HEK293 (cell line): ENCODE measurements around the gene NOM1.
A peak's percentile ranks its signal among the peaks of the same experiment; 100 is the strongest.

ENCODE experiments used
- CTCF ChIA-PET: fragments of 350-600 bp; formaldehyde crosslinking; extraction: SDS; loops from one replicate; lab custom pipeline; 2021; ENCODE audit warnings: antibody characterized with exemption; lab: Yijun Ruan, JAX
- POLR2A ChIA-PET: fragments of 300-600 bp; formaldehyde crosslinking; extraction: SDS; loops from one replicate; lab custom pipeline; 2020; ENCODE audit warnings: antibody characterized with exemption, inconsistent platforms; lab: Yijun Ruan, JAX
- H3K27ac ChIP-seq: fragments of 200-500 bp; sonication (Bioruptor generic); 2 replicates; pipeline ENCODE4 v1.5.1; 2014; ENCODE audit warnings: low read depth, low read length, control low read depth, inconsistent platforms; ENCODE audit errors: extremely low read depth
- H3K36me3 ChIP-seq, 2 experiments: fragments of 200-500 bp in 1 of 2; sonication (Bioruptor generic) in 1 of 2; 1 replicate in 1 of 2; 2 replicates in 1 of 2; pipeline ENCODE4 v1.5.1; 2014 to 2017; ENCODE audit warnings: inconsistent platforms in 2 of 2, low read length in 2 of 2; ENCODE audit not compliant: control insufficient read depth in 2 of 2, insufficient read depth in 1 of 2
- H3K4me1 ChIP-seq: fragments of 200-500 bp; sonication (Bioruptor generic); 2 replicates; pipeline ENCODE4 v1.5.1; 2014; ENCODE audit warnings: mild to moderate bottlenecking, low read length, inconsistent platforms; ENCODE audit not compliant: control insufficient read depth, insufficient read depth
- H3K4me3 ChIP-seq: 2 replicates; pipeline ENCODE4 v1.5.1; 2011; ENCODE audit warnings: low read depth, mild to moderate bottlenecking, control low read depth, low read length, moderate library complexity
- H3K9me3 ChIP-seq: fragments of 200-500 bp; sonication (Bioruptor generic); 2 replicates; pipeline ENCODE4 v1.5.1; 2014; ENCODE audit warnings: low read depth, low read length, inconsistent platforms; ENCODE audit not compliant: control insufficient read depth, insufficient read depth
- BCL11A ChIP-seq: fragments of 450-650 bp; formaldehyde crosslinking; IDR thresholded peaks from 2 replicates; pipeline ENCODE4 v1.5.1; 2016; ENCODE audit warnings: low read depth, missing biosample characterization, missing genetic modification characterization
- GLI4 ChIP-seq: fragments of 450-650 bp; formaldehyde crosslinking; IDR thresholded peaks from 2 replicates; pipeline ENCODE4 v1.5.1; 2016; ENCODE audit warnings: missing biosample characterization, missing genetic modification characterization
- IKZF3 ChIP-seq: fragments of 450-650 bp; IDR thresholded peaks from 2 replicates; pipeline ENCODE4 v1.5.0; 2018; ENCODE audit warnings: missing biosample characterization, mild to moderate bottlenecking, missing genetic modification characterization, moderate library complexity
- KLF17 ChIP-seq: fragments of 450-650 bp; formaldehyde crosslinking; IDR thresholded peaks from 2 replicates; pipeline ENCODE4 v1.5.1; 2016; ENCODE audit warnings: missing biosample characterization, missing genetic modification characterization
- KLF8 ChIP-seq: fragments of 450-650 bp; formaldehyde crosslinking; IDR thresholded peaks from 2 replicates; pipeline ENCODE4 v1.5.1; 2016; ENCODE audit warnings: missing biosample characterization, missing genetic modification characterization
- MEIS1 ChIP-seq: sonication (generic); formaldehyde crosslinking; IDR thresholded peaks from 2 replicates; pipeline ENCODE4 v1.8.1; 2022; ENCODE audit warnings: missing genetic modification reagents, mild to moderate bottlenecking, borderline replicate concordance
- OVOL3 ChIP-seq: fragments of 450-650 bp; formaldehyde crosslinking; IDR thresholded peaks from 2 replicates; pipeline ENCODE4 v1.5.1; 2016; ENCODE audit warnings: missing biosample characterization, missing genetic modification characterization
- PRDM1 ChIP-seq: fragments of 450-650 bp; formaldehyde crosslinking; IDR thresholded peaks from 2 replicates; pipeline ENCODE4; 2016; ENCODE audit warnings: missing biosample characterization, missing genetic modification characterization
- SCRT1 ChIP-seq: fragments of 450-650 bp; formaldehyde crosslinking; IDR thresholded peaks from 2 replicates; pipeline ENCODE4 v1.5.1; 2016; ENCODE audit warnings: missing biosample characterization, missing genetic modification characterization, borderline replicate concordance
- ZBTB17 ChIP-seq: fragments of 450-650 bp; formaldehyde crosslinking; IDR thresholded peaks from 2 replicates; pipeline ENCODE4 v1.5.1; 2016; ENCODE audit warnings: missing biosample characterization, missing genetic modification characterization
- ZBTB49 ChIP-seq: fragments of 450-650 bp; formaldehyde crosslinking; IDR thresholded peaks from 2 replicates; pipeline ENCODE4 v1.5.1; 2016; ENCODE audit warnings: missing biosample characterization, missing genetic modification characterization, low read depth
- ZBTB8A ChIP-seq: fragments of 450-650 bp; formaldehyde crosslinking; IDR thresholded peaks from 2 replicates; pipeline ENCODE4 v1.5.1; 2016; ENCODE audit warnings: missing biosample characterization, missing genetic modification characterization
- ZFHX2 ChIP-seq: fragments of 450-650 bp; formaldehyde crosslinking; conservative IDR thresholded peaks from 2 replicates; pipeline ENCODE4 v1.5.1; 2016; ENCODE audit warnings: missing biosample characterization, missing genetic modification characterization
- ZFP37 ChIP-seq: fragments of 450-650 bp; formaldehyde crosslinking; IDR thresholded peaks from 2 replicates; pipeline ENCODE4 v1.5.1; 2016; ENCODE audit warnings: missing biosample characterization, missing genetic modification characterization
- ZNF146 ChIP-seq: fragments of 450-650 bp; formaldehyde crosslinking; IDR thresholded peaks from 2 replicates; pipeline ENCODE4 v1.5.1; 2016; ENCODE audit warnings: missing biosample characterization, missing genetic modification characterization
- ZNF18 ChIP-seq: fragments of 450-650 bp; formaldehyde crosslinking; IDR thresholded peaks from 2 replicates; pipeline ENCODE4 v1.5.1; 2016; ENCODE audit warnings: missing biosample characterization, missing genetic modification characterization
- ZNF2 ChIP-seq: fragments of 450-650 bp; formaldehyde crosslinking; IDR thresholded peaks from 2 replicates; pipeline ENCODE4 v1.5.1; 2016; ENCODE audit warnings: missing biosample characterization, missing genetic modification characterization
- ZNF202 ChIP-seq: fragments of 450-650 bp; formaldehyde crosslinking; IDR thresholded peaks from 2 replicates; pipeline ENCODE4 v1.5.1; 2016; ENCODE audit warnings: missing biosample characterization, missing genetic modification characterization, borderline replicate concordance
- ZNF23 ChIP-seq: fragments of 450-650 bp; formaldehyde crosslinking; IDR thresholded peaks from 2 replicates; pipeline ENCODE4 v1.5.1; 2016; ENCODE audit warnings: missing biosample characterization, missing genetic modification characterization, borderline replicate concordance
- ZNF239 ChIP-seq: fragments of 450-650 bp; formaldehyde crosslinking; IDR thresholded peaks from 2 replicates; pipeline ENCODE4 v1.5.1; 2016; ENCODE audit warnings: missing biosample characterization, missing genetic modification characterization
- ZNF311 ChIP-seq: fragments of 450-650 bp; formaldehyde crosslinking; IDR thresholded peaks from 2 replicates; pipeline ENCODE4 v1.5.1; 2017; ENCODE audit warnings: missing biosample characterization, missing genetic modification characterization, borderline replicate concordance
- ZNF366 ChIP-seq: fragments of 450-650 bp; formaldehyde crosslinking; conservative IDR thresholded peaks from 2 replicates; pipeline ENCODE4 v1.5.1; 2016; ENCODE audit warnings: missing biosample characterization, missing genetic modification characterization
- ZNF513 ChIP-seq: fragments of 450-650 bp; IDR thresholded peaks from 2 replicates; pipeline ENCODE4 v1.5.1; 2018; ENCODE audit warnings: missing biosample characterization, missing genetic modification characterization
- ZNF514 ChIP-seq: fragments of 450-650 bp; formaldehyde crosslinking; IDR thresholded peaks from 2 replicates; pipeline ENCODE4 v1.5.1; 2016; ENCODE audit warnings: missing biosample characterization, missing genetic modification characterization
- ZNF600 ChIP-seq: fragments of 450-650 bp; formaldehyde crosslinking; IDR thresholded peaks from 2 replicates; pipeline ENCODE4 v1.5.1; 2016; ENCODE audit warnings: missing biosample characterization, missing genetic modification characterization
- ZNF639 ChIP-seq: fragments of 450-650 bp; formaldehyde crosslinking; IDR thresholded peaks from 2 replicates; pipeline ENCODE4 v1.5.1; 2016; ENCODE audit warnings: missing biosample characterization, missing genetic modification characterization
- ZNF76 ChIP-seq: fragments of 450-650 bp; formaldehyde crosslinking; IDR thresholded peaks from 2 replicates; pipeline ENCODE4; 2016; ENCODE audit warnings: low read depth, missing biosample characterization, missing genetic modification characterization, borderline replicate concordance
- ZSCAN18 ChIP-seq: fragments of 450-650 bp; formaldehyde crosslinking; IDR thresholded peaks from 2 replicates; pipeline ENCODE4 v1.5.1; 2016; ENCODE audit warnings: missing biosample characterization, missing genetic modification characterization
- ZSCAN23 ChIP-seq: fragments of 450-650 bp; formaldehyde crosslinking; IDR thresholded peaks from 2 replicates; pipeline ENCODE4 v1.5.1; 2016; ENCODE audit warnings: missing biosample characterization, missing genetic modification characterization

NOM1 gene

GRCh38 chr7:156950381-156950858 is 908 bp downstream of the NOM1 start:
- Histone ChIP-seq H3K27ac (peak overlapping the region; percentile 51; the same call in 1 of the 2 replicates), H3K4me1 (no peaks in the 10 kb centered on the region), H3K9me3 (no peaks in the 10 kb centered on the region), H3K36me3 (peaks cover 10 to 36% of the 10 kb centered on the region in 2 experiments), H3K4me3 (peak overlapping the region; percentile 97)
- ChIA-PET POLR2A (interaction anchor here (1.3 to 1.7 kb wide), 3 partner anchors 14 to 60 kb away, joined by 3 to 9 read pairs (median 4); partner anchors contain the start of genes LMBR1 and MNX1), CTCF (interaction anchor here (0.5 to 2.2 kb wide), 9 partner anchors 22 to 363 kb away, joined by 3 to 8 read pairs (median 5); partner anchors contain the start of gene MNX1)
- TF ChIP-seq ZNF311 (tag by site-specific recombination), result no peak
- TF ChIP-seq KLF8 (tag by site-specific recombination), result no peak
- TF ChIP-seq ZNF76 (tag by site-specific recombination), result peak; percentile 62
- TF ChIP-seq ZNF202 (tag by site-specific recombination), result no peak
- TF ChIP-seq ZBTB49, result peak; percentile 40; the same call in 1 of the 2 replicates
- no peak for TF ChIP-seq BCL11A (tag by site-specific recombination)
- no peak for TF ChIP-seq KLF17
- no peak for TF ChIP-seq ZNF23 (tag by site-specific recombination)
- 0 out of 2 replicates have a peak, but pooled peaks have one; percentile 53 for TF ChIP-seq IKZF3
- TF ChIP-seq ZNF2 (tag by site-specific recombination), result 0 out of 2 replicates have a peak, but pooled peaks have one; percentile 12
- TF ChIP-seq ZBTB8A (tag by site-specific recombination), result 0 out of 2 replicates have a peak, but pooled peaks have one; percentile 3
- TF ChIP-seq ZNF146 (tag by site-specific recombination), result 0 out of 2 replicates have a peak, but pooled peaks have one; percentile 12
- TF ChIP-seq ZNF600 (tag by site-specific recombination), result peak; percentile 15; the same call in 1 of the 2 replicates
- no peak for TF ChIP-seq SCRT1 (tag by site-specific recombination)
- no peak for TF ChIP-seq ZSCAN23 (tag by site-specific recombination)
- TF ChIP-seq ZNF513 (tag by site-specific recombination), result peak; percentile 79
- TF ChIP-seq OVOL3 (tag by site-specific recombination), result 0 out of 2 replicates have a peak, but pooled peaks have one; percentile 41
- peak; percentile 100 for TF ChIP-seq PRDM1 (tag by site-specific recombination)
- no peak for TF ChIP-seq ZSCAN18 (tag by site-specific recombination)
- 0 out of 2 replicates have a peak, but pooled peaks have one; percentile 50 for TF ChIP-seq GLI4
- TF ChIP-seq ZNF18 (tag by site-specific recombination), result 0 out of 2 replicates have a peak, but pooled peaks have one; percentile 49
- peak; percentile 83 for TF ChIP-seq ZNF366 (tag by site-specific recombination)
- 0 out of 2 replicates have a peak, but pooled peaks have one; percentile 6 for TF ChIP-seq ZFHX2 (tag by site-specific recombination)
- TF ChIP-seq MEIS1, result no peak
- TF ChIP-seq ZNF514 (tag by site-specific recombination), result no peak
- TF ChIP-seq ZFP37, result no peak
- TF ChIP-seq ZNF639 (tag by site-specific recombination), result 0 out of 2 replicates have a peak, but pooled peaks have one; percentile 12
- TF ChIP-seq ZNF239, result no peak
- peak; percentile 74 for TF ChIP-seq ZBTB17 (tag by site-specific recombination)
